ENCODE results near the gene FHL5.

DNA sequence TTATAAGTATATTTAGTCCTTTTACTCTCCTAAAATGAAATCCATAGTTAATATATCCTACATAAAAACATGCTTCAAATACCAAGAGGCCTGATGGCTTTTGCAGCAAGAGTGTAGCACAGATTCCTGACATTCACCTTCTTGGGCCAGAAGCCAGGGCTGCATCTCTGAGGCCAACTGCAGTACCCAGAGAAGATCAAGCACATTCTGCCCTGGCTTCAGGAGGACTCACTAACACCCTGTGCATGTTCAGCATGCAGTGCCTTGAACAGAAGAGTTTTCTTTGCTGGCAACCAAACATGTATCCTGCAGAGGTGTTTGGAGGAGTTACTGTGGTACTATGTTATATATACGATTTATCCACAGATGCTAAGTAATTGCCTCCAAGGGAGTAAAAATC is 90.3 kb downstream of the FHL5 start:
- TF ChIP-seq EZH2phosphoT487 (IDR thresholded peaks at IDR 0.05; ENCODE audit: borderline replicate concordance, low read length), result no peak
- no peak for TF ChIP-seq CTCF (IDR thresholded peaks at IDR 0.05; ENCODE audit: low read depth, low read length, poor library complexity, severe bottlenecking)

Measured in DOHH2 (cell line).